SU-DHL-6 (cell line): ENCODE results near the gene G2E3.

ENCODE experiments used
- H2AFZ ChIP-seq: fragments of 200-600 bp; sonication (generic); 2 replicates; pipeline ENCODE4 v1.6.1; 2014; ENCODE audit warnings: low read depth, mild to moderate bottlenecking, moderate library complexity, mixed read lengths, antibody characterized with exemption, low read length; ENCODE audit not compliant: severe bottlenecking
- H3F3A ChIP-seq: fragments of 200-600 bp; shearing (Covaris generic); 2 replicates; pipeline ENCODE4 v1.6.0; 2016; ENCODE audit warnings: antibody characterized with exemption, mild to moderate bottlenecking; ENCODE audit not compliant: insufficient read depth
- H3K27ac ChIP-seq: fragments of 200-600 bp; sonication (generic); 2 replicates; pipeline ENCODE4 v1.5.1; 2016; ENCODE audit warnings: low read depth, mild to moderate bottlenecking, low read length, moderate library complexity, mixed read lengths
- H3K27me3 ChIP-seq: fragments of 200-600 bp; sonication (generic), shearing (Covaris generic); 2 replicates; pipeline ENCODE4 v1.6.0; 2014; ENCODE audit warnings: mild to moderate bottlenecking, low read length
- H3K36me3 ChIP-seq: fragments of 200-600 bp; sonication (generic); 2 replicates; pipeline ENCODE4 v1.6.1; 2014; ENCODE audit warnings: mild to moderate bottlenecking, low read length, mixed read lengths
- H3K4me2 ChIP-seq: fragments of 300-600, 200-600 bp; shearing (Covaris generic), sonication (generic); 2 replicates; pipeline ENCODE4 v1.6.0; 2014; ENCODE audit warnings: low read length, low read depth, mild to moderate bottlenecking; ENCODE audit not compliant: poor library complexity, severe bottlenecking
- H3K4me3 ChIP-seq: fragments of 200-600 bp; sonication (generic); 2 replicates; pipeline ENCODE4 v1.5.1; 2014; ENCODE audit warnings: antibody characterized with exemption, low read length, mild to moderate bottlenecking, mixed read lengths; ENCODE audit not compliant: insufficient read depth, poor library complexity, severe bottlenecking
- H3K79me2 ChIP-seq: fragments of 200-600 bp; sonication (generic); 2 replicates; pipeline ENCODE4 v1.6.1; 2014; ENCODE audit warnings: mild to moderate bottlenecking, low read length, moderate library complexity; ENCODE audit not compliant: insufficient read depth
- H3K9ac ChIP-seq: fragments of 200-600 bp; sonication (generic); 2 replicates; pipeline ENCODE4 v1.7.0; 2014; ENCODE audit warnings: mild to moderate bottlenecking, low read length
- H3K9me2 ChIP-seq: fragments of 200-600 bp; sonication (generic); replicated peaks from 2 replicates; pipeline ENCODE4 v1.6.1; 2014; ENCODE audit warnings: low read length; ENCODE audit not compliant: insufficient read depth
- H3K9me3 ChIP-seq: fragments of 200-600 bp; sonication (generic); 2 replicates; pipeline ENCODE4 v1.6.1; 2014; ENCODE audit warnings: low read length, mixed read lengths; ENCODE audit not compliant: insufficient read depth
- H4K20me1 ChIP-seq: fragments of 200-600 bp; sonication (generic); 2 replicates; pipeline ENCODE4 v1.6.1; 2014; ENCODE audit warnings: low read depth, mild to moderate bottlenecking, antibody characterized with exemption, low read length, moderate library complexity, mixed read lengths
- EZH2phosphoT487 ChIP-seq: fragments of 200-600 bp; sonication (generic), shearing (Covaris generic); conservative IDR thresholded peaks from 2 replicates; pipeline ENCODE4 v1.6.1; 2018; ENCODE audit warnings: mild to moderate bottlenecking, antibody characterized with exemption, low read length, moderate library complexity, mixed read lengths
- TF ChIP-seq, protein P1 (sequence below): fragments of 200-600 bp; sonication (generic); IDR thresholded peaks from one replicate; pipeline ENCODE4 v1.5.1; 2017; ENCODE audit warnings: antibody characterized with exemption, mild to moderate bottlenecking, low read length, moderate library complexity; ENCODE audit not compliant: insufficient read depth, poor library complexity, severe bottlenecking

The G2E3 gene

DNA sequence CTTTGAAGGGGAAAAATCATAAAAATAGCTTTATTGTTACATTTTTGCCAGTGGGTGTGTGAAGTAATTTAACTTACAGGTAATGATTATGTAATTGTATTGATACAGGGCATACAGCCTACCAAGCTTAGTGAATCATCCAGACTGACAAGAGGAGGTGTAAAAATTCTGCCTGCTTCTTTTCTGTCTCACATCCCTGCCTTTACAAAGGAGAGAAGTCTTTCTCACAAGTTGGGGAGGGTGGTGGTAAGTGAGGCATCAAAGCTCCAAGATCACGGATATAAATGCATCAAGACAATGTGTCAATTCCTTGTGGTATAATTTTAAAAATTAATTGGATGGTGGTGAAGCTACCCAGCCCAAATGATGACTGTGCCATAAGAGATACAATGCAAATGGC lies 39.0 kb upstream of the G2E3 start:
- no peak overlapping the region for H3K9ac ChIP-seq
- H3F3A ChIP-seq, result no peaks in the 10 kb centered on the region
- TF ChIP-seq EZH2phosphoT487, result no peak
- TF ChIP-seq, protein P1, sequence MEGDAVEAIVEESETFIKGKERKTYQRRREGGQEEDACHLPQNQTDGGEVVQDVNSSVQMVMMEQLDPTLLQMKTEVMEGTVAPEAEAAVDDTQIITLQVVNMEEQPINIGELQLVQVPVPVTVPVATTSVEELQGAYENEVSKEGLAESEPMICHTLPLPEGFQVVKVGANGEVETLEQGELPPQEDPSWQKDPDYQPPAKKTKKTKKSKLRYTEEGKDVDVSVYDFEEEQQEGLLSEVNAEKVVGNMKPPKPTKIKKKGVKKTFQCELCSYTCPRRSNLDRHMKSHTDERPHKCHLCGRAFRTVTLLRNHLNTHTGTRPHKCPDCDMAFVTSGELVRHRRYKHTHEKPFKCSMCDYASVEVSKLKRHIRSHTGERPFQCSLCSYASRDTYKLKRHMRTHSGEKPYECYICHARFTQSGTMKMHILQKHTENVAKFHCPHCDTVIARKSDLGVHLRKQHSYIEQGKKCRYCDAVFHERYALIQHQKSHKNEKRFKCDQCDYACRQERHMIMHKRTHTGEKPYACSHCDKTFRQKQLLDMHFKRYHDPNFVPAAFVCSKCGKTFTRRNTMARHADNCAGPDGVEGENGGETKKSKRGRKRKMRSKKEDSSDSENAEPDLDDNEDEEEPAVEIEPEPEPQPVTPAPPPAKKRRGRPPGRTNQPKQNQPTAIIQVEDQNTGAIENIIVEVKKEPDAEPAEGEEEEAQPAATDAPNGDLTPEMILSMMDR, result no peak
- H4K20me1 ChIP-seq, result no peaks in the 10 kb centered on the region
- H3K4me3 ChIP-seq, result no peak overlapping the region
- no peaks in the 10 kb centered on the region for H3K27me3 ChIP-seq
- H3K9me2 ChIP-seq, result no peaks in the 10 kb centered on the region
- H3K36me3 ChIP-seq, result no peaks in the 10 kb centered on the region
- H3K79me2 ChIP-seq, result no peaks in the 10 kb centered on the region
- no peaks in the 10 kb centered on the region for H3K9me3 ChIP-seq
- no peak overlapping the region for H3K4me2 ChIP-seq
- no peak overlapping the region for H2AFZ ChIP-seq
- no peak overlapping the region for H3K27ac ChIP-seq

DNA sequence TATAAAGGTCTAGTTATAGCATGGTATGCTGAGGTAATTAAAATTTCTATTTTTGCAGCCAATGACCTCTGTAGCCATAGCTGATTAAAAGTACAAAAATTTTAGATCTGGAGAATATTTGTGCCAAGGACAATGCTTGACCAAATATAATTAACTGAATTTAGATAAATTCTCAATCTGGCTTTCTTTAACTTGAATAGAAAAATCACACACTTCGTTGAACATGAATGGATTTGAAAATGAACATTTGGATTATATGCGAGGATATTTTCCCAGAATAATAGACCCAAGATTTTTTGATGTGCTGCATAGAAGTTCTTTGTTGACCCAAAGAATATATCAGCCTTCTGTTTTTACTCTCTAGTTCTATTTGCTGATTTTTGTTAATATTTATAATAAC lies 38.4 kb upstream of the G2E3 start:
- Histone ChIP-seq H3K4me2 (no peak overlapping the region), H3K27me3 (no peaks in the 10 kb centered on the region), H3K27ac (no peak overlapping the region), H3K9me2 (no peaks in the 10 kb centered on the region), H3K4me3 (no peak overlapping the region), H3K36me3 (no peaks in the 10 kb centered on the region), H3K9me3 (no peaks in the 10 kb centered on the region), H4K20me1 (no peaks in the 10 kb centered on the region), H3K9ac (no peak overlapping the region), H3F3A (no peaks in the 10 kb centered on the region), H2AFZ (no peak overlapping the region), H3K79me2 (no peaks in the 10 kb centered on the region)
- no peak for TF ChIP-seq EZH2phosphoT487
- TF ChIP-seq, protein P1, result no peak

DNA sequence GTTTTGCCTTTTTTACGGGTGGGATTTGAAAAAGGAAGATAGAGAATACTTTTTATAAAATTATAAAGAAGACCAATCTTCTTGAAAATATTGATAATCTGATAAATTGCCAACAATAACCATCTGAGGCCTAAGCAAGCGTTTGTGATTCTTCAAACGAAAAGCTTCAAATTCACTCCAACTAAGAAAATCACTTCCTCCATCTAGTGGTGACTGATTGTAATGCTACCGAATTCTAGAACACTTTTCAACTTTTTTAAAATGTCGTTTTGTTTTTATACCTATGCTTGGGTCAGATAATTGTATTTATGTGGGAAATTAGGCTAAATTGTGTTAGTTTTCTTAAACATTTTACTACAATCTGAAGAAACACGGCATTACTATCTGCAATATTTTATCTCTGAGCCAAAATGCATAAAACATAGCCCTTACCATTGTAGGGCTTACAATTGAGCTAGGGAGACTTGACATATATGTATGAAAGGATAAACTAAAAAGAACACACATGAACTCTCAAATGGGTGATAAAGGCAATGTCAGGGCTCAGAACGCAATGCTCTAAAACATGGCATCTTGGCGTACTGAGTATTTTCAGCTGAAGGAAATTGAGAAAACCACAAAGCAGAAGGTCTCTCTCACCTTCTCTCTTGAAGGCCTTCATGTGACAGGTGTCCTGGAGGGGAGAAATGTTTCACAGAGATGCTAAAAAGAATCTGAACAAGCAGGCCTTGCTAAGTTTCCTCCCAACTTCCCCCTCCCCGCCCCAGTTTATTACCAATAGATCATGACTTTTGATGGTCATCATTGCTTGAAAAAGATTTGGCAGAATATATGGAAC lies 36.8 kb upstream of the G2E3 start:
- peak overlapping the region; percentile 57 for H2AFZ ChIP-seq

More for the DNA sequence above, 36.8 kb upstream of the G2E3 start:
- Histone ChIP-seq H3K36me3 (no peaks in the 10 kb centered on the region), H3K4me2 (no peak overlapping the region), H3K9me3 (peaks cover 2% of the 10 kb centered on the region; the same call in 1 of the 2 replicates), H3F3A (no peaks in the 10 kb centered on the region), H3K27me3 (no peaks in the 10 kb centered on the region), H3K79me2 (no peaks in the 10 kb centered on the region), H3K27ac (no peak overlapping the region), H3K9me2 (no peaks in the 10 kb centered on the region), H3K9ac (no peak overlapping the region), H3K4me3 (no peak overlapping the region), H4K20me1 (no peaks in the 10 kb centered on the region)
- no peak for TF ChIP-seq EZH2phosphoT487
- TF ChIP-seq, protein P1, result peak; percentile 55
